Activated CD8-positive, alpha-beta memory T cell treated with anti-CD3 and anti-CD28 coated beads for 1 hour (primary cell): ENCODE measurements around the gene MALAT1.

Experiments used
- DNase-seq, 2 donors: peaks; one replicate each; pipeline ENCODE4 v3.0.0-alpha.2; 2020; ENCODE audit warnings: low read depth in 1 of 2; ENCODE audit errors: extremely low read depth in 1 of 2

The MALAT1 gene

GRCh38 chr11:65537620-65538231 lies 38.9 kb downstream of the MALAT1 start:
- DNase-seq = no peak

GRCh38 chr11:65538232-65538914 lies 39.5 kb downstream of the MALAT1 start:
- no peak for DNase-seq

DNA sequence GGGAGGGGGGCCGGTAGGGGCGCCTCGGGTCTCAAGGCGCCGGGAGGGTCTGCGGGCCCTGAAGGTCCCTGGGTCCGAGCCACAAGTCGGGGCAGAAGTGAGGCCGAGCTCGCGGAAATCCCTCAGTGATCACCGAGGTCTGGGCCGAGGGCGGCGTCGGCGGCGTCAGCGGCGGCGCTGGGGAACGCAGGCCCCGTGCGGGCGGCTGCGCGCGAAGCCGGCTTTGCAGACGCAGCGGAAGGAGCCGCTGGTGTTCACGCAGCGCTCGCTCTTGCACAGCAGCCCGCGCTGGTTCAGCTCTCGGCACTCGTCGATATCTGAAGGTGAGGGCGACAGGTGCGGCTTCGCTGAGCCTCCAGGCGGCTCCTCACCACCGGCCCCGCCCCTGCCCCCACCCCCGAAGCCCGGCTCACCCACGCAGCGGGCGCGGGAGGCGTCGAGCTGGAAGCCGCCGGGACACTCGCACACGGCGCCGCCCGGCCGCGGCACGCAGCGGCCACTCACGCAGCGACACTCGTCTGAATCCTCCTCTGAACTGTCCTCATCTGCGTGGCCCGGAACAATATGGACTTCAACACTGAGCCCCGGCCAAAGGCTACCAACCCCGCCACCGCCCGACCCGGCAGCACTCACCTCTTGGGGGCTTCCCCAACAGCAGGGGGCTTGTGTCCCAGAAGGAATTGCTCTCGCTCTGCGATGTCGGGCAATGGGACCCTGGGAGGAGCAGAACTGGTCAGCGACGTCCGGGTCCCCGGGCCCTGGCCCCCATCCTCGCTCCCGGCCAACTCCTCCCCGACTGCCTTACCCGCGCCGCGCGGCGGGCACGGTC lies 40.3 kb downstream of the MALAT1 start:
- no peak for DNase-seq

DNA sequence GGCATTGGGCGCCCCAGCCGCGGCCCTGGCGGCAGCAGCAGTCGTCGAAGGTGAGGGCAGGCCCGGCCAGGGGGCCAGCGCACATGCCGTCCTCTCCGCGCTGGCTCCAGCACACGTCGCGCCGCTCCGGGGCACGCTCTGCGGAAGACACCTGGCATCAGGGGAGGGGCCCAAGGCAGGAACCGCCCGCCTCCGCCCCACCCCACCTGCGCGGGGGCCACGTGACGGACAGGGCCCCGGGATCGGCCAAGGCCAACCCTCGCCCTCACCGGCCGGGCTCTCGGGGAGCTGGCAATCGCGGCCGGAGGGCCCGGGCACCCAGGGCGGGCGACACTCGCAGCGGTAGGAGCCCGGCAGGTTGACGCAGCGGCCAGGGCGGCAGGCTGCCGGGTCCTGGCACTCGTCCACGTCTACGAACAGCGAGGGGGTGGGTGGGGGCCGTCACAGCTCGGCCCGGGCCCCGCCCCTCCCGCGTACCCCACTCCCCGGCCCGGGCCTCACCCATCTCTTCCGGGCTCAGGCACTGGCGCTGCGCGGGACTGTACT lies 41.0 kb downstream of the MALAT1 start:
- DNase-seq = no peak

DNA sequence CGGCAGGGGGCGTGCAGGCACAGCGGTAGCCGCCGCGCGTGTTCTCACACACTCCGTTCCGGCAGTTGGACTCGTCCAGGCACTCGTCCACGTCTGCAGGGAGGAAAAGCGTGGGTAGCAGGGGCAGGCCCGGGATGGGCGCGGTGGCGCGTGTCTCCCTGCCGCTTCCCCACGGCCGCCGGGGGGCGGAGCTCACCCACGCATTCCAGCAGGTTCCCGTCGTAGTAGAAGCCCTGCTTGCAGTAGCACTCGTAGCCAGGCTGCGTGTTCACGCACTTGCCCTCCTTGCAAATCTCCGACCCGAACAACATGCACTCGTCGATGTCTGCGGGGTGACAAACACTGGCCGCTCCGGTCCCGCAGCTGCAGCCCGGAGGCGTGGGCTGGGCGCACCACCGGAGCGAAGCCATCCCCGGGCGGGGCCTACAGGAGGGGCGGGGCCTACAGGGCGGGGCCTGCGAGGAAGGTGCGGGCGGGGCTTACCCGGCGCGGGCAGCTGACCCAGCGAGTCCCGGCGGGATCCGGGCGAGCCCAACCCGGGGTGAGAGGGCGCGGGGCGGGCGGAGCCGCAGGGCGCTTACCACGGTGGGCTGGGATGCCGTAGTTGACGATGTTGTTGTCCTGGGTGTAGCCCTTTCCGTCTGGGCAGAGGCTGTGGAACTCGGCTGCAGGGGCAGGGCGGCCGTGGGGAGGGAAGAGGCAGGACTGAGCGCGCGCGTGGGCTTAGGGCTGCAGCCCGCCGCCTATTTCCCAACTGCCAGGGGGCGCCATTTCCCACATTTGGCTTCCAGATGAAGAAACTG lies 41.6 kb downstream of the MALAT1 start:
- peak; percentile 68 to 77 for DNase-seq

- DNase-seq = no peak
Measured at GRCh38 chr11:65541093-65541982, 42.5 kb downstream of the MALAT1 start.

DNA sequence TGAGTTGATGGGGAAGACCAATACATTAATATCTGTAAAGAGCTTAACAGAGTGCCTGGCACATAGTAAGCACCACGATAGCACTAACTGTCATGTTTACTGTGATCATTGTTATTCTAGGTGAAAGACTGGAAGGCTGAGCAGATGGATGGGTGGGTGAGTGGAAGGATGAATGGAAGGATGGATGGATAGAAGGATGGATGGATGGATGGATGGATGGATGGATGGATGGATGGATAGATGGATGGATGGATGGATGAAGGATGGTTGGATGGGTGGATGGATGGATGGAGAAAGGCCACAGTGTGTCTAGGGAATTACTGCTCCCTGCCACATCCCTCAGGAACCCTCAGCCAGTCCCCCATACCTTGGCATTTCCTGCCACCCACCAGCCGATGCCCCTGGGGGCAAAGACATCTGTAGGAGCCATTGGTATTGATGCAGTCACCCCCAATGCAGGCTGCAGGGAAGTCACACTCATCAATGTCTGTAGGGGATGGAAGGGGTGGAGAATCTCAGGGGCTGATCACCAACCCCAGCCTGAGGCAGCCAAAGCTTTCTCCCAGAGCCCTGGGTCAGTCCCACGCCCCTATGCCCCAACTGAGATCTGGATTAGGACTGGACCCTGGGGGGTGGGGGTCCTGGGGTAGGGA lies 44.0 kb downstream of the MALAT1 start:
- DNase-seq = no peak

GRCh38 chr11:65545853-65546216 lies 47.0 kb downstream of the MALAT1 start:
- DNase-seq = no peak

GRCh38 chr11:65546217-65546958 lies 47.5 kb downstream of the MALAT1 start:
- peak; percentile 92 to 99 for DNase-seq

DNA sequence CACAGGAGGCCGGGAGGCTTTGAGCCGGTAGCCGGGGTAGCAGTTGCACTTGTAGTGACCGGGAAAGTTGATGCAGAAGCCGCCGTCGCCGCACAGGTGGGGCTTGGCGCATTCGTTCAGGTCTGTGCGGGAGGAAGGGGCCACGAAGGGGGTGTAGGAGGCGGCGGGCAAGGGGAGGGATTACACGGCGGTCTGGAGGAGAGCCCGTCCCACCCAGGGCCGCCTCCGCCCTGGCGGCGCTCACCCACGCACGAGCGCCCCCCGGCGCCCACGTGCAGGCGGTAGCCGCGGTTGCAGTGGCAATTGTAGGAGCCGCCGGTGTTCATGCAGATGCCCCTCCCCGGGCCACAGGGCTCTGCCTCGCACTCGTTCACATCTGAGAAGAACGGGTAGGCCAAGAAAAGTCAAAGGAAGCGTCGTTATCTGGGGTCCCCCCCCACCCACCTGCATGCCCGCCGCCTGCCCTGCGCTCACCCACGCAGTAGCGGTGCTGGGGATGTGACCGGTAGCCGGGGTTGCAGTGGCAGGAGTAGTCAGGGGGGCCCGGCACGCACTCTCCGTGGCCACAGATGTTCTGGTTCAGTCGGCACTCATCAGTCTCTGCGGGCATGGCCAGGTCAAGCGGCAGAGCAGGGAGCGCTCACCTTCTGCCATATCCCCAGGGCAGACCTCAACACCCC lies 48.7 kb downstream of the MALAT1 start:
- no peak for DNase-seq

DNA sequence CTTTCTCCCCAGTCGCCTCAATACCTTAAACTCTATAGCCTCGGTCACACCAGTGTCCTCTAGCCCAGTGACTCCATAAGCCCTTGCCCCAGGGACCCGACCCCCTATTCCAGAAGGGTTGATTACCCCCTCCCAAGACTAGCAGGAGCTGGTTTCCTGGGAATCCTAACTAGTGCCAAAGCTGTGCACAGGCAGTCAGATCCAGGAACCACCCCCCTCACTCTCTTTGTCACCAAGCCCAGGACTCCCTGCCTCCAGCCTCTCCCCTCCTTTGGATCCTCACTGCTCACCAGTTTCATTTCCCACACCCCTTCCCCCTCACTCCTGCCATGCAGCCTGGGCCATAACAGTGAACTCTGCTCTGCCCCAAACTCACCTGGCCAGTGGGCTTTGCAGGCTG lies 49.5 kb downstream of the MALAT1 start:
- DNase-seq = no peak

- DNase-seq = no peak
Measured at GRCh38 chr11:65549096-65549495, 50.3 kb downstream of the MALAT1 start.

- DNase-seq = no peak
Measured at GRCh38 chr11:65551572-65552387, 52.9 kb downstream of the MALAT1 start.

DNA sequence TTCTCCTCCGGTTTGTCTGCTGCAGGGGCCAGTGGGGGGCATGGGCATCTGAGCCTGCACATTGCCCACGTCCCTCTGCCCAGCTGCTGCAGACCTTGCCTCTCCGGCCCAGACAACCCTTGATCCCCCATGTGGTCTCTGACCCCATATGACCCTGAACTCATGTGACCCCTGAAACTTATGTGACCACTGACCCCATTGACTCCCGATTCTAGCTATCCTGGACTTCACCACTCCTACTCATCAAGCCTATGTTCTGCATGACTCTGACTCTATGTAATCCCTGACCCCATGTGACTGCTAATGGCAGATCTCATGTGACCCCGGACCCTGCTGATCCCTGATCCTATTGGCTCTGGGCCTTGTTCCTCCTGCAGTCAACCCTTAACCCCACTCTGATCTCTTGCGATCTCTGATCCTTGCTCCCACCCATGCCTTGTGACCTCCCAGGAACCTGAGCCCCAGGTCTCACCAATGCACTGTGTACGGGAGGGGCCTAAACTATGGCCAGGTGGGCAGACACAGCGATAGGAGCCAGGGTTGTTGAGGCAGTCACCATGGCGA lies 53.6 kb downstream of the MALAT1 start:
- no peak for DNase-seq

GRCh38 chr11:65553301-65554001 lies 54.6 kb downstream of the MALAT1 start:
- DNase-seq = no peak

- no peak for DNase-seq
Measured at GRCh38 chr11:65554057-65554818, 55.4 kb downstream of the MALAT1 start.
